Esophagus muscularis mucosa (tissue), 4 donors: Measurements from ENCODE around the gene MAU2. TPM values are rescaled to one million over a fixed set of nuclear protein-coding genes. Genes with fewer than 3 reads are reported as not detected.

Source experiments
- DNase-seq: peaks from one replicate; pipeline ENCODE4 v3.0.0-alpha.2; 2017; ENCODE audit errors: extremely low spot score
- H3K27ac ChIP-seq, 4 donors: fragments of 200-600 bp; sonication (generic); replicated peaks in 1 of 4; 1 replicate in 3 of 4; 2 replicates in 1 of 4; pipeline ENCODE4 v1.5.1; 2016 to 2019; ENCODE audit warnings: mild to moderate bottlenecking in 1 of 4
- H3K27me3 ChIP-seq, 4 donors: fragments of 200-600 bp; sonication (generic); one replicate each; pipeline versions ENCODE4 v1.5.1 to v1.6.0; 2016 to 2019
- H3K36me3 ChIP-seq, 4 donors: fragments of 200-600 bp; sonication (generic); one replicate each; pipeline ENCODE4 v1.5.1; 2016 to 2019
- H3K4me1 ChIP-seq, 4 donors: fragments of 200-600 bp; sonication (generic); one replicate each; pipeline ENCODE4 v1.5.1; 2016 to 2019
- H3K4me3 ChIP-seq, 4 donors: fragments of 200-600 bp; sonication (generic); 1 replicate in 2 of 4; 2 replicates in 2 of 4; pipeline ENCODE4 v1.5.1; 2016 to 2019; ENCODE audit warnings: mild to moderate bottlenecking in 4 of 4, moderate library complexity in 1 of 4
- H3K9me3 ChIP-seq, 4 donors: fragments of 200-600 bp; sonication (generic); 1 replicate in 3 of 4; 2 replicates in 1 of 4; pipeline ENCODE4 v1.5.1; 2016 to 2019
- CTCF ChIP-seq, 3 experiments: fragments of 200-600 bp in 2 of 3; fragments of 450-650 bp in 1 of 3; sonication (generic) in 2 of 3; IDR thresholded peaks; one replicate each; pipeline ENCODE4 v1.5.1; 2017 to 2019; ENCODE audit warnings: antibody characterized with exemption in 3 of 3, mild to moderate bottlenecking in 2 of 3, moderate library complexity in 1 of 3
- EP300 ChIP-seq: sonication (generic); formaldehyde crosslinking; IDR thresholded peaks from one replicate; pipeline ENCODE4 v1.6.1; 2017; ENCODE audit warnings: antibody characterized with exemption
- POLR2A ChIP-seq: fragments of 450-650 bp; IDR thresholded peaks from one replicate; pipeline ENCODE4 v1.6.1; 2017; ENCODE audit warnings: antibody characterized with exemption, moderate library complexity, mild to moderate bottlenecking, low read depth
- POLR2AphosphoS5 ChIP-seq, 2 donors: sonication (generic); formaldehyde crosslinking; IDR thresholded peaks; one replicate each; pipeline ENCODE4 v1.6.1; 2017; ENCODE audit warnings: antibody characterized with exemption in 2 of 2
- WGBS: methylation state at CpG from one replicate; pipeline ENCODE4 v1.1.5; 2018; 5-methylcytosine and 5-hydroxymethylcytosine counted together
- intact Hi-C: fragments of 100-400 bp; cut with DNase I; formaldehyde crosslinking; loops from one replicate; pipeline ENCODE4 v1.15.1; 2023
- total RNA-seq, 4 donors: library from RNA; depleted of rRNA; stranded (reverse); fragments of >200 nt; gene quantifications; one replicate each; pipeline versions ENCODE4 v1.1.0 to v1.2.1, GENCODE V29; 2016

MAU2 gene
- total RNA-seq, 4 donors from 2014 or later = 27.4 to 47.8 (median 37.6) TPM

- WGBS = 88% methylated on average over 12 of the region's 12 CpGs
- no peak overlapping the region for H3K27ac ChIP-seq
- no peaks in the 10 kb centered on the region for H3K9me3 ChIP-seq
- peaks cover 5 to 18% (median 12%) of the 10 kb centered on the region in 4 donors for H3K4me1 ChIP-seq
- intact Hi-C loops = no loop called here
- no peak for TF ChIP-seq POLR2A
- TF ChIP-seq EP300 = no peak
- no peak for TF ChIP-seq CTCF (IDR thresholded peaks at IDR 0.05)
- no peak for TF ChIP-seq POLR2AphosphoS5 (IDR thresholded peaks at IDR 0.05)
- DNase-seq = no peak
- peaks cover 44 to 67% (median 64%) of the 10 kb centered on the region in 4 donors for H3K36me3 ChIP-seq
- H3K27me3 ChIP-seq = peaks cover 0 to 27% (median 4%) of the 10 kb centered on the region in 4 donors
- H3K4me3 ChIP-seq = no peak overlapping the region
These were observed 44.2 kb upstream of the MAU2 start for GRCh38 chr19:19276386-19276785.

GRCh38 chr19:19276851-19277250, 43.8 kb upstream of the MAU2 start:
- intact Hi-C loops = no loop called here
- TF ChIP-seq EP300 = no peak
- 93% methylated on average over 18 of the region's 20 CpGs for WGBS

GRCh38 chr19:19278315-19278714, 42.3 kb upstream of the MAU2 start:
- no peak overlapping the region for H3K4me3 ChIP-seq
- no peak overlapping the region for H3K27ac ChIP-seq
- H3K9me3 ChIP-seq = no peaks in the 10 kb centered on the region
- peaks cover 0 to 14% (median 1%) of the 10 kb centered on the region in 4 donors for H3K27me3 ChIP-seq
- peaks cover 2 to 9% (median 4%) of the 10 kb centered on the region in 4 donors for H3K4me1 ChIP-seq
- no peak for DNase-seq
- intact Hi-C loops = no loop called here
- peaks cover 51 to 86% (median 80%) of the 10 kb centered on the region in 4 donors for H3K36me3 ChIP-seq
- no peak for TF ChIP-seq POLR2AphosphoS5 (IDR thresholded peaks at IDR 0.05)
- TF ChIP-seq CTCF (IDR thresholded peaks at IDR 0.05) = no peak
- TF ChIP-seq POLR2A = no peak
- no peak for TF ChIP-seq EP300
- WGBS = 91% methylated on average over 5 of the region's 7 CpGs

More at GRCh38 chr19:19276851-19277250, 43.8 kb upstream of the MAU2 start:
- Histone ChIP-seq H3K27ac (no peak overlapping the region), H3K36me3 (peaks cover 44 to 72% (median 69%) of the 10 kb centered on the region in 4 donors), H3K4me1 (peaks cover 5 to 18% (median 12%) of the 10 kb centered on the region in 4 donors), H3K9me3 (no peaks in the 10 kb centered on the region), H3K27me3 (peaks cover 0 to 27% (median 4%) of the 10 kb centered on the region in 4 donors), H3K4me3 (no peak overlapping the region)
- DNase-seq = no peak

- peaks cover 0 to 6% (median 0%) of the 10 kb centered on the region in 4 donors for H3K27me3 ChIP-seq
- no peak for DNase-seq
- H3K4me3 ChIP-seq = no peak overlapping the region
- no peaks in the 10 kb centered on the region for H3K9me3 ChIP-seq
- H3K27ac ChIP-seq = no peak overlapping the region
- TF ChIP-seq POLR2AphosphoS5 (IDR thresholded peaks at IDR 0.05) = no peak
- no peak for TF ChIP-seq EP300
- no peak for TF ChIP-seq CTCF (IDR thresholded peaks at IDR 0.05)
- TF ChIP-seq POLR2A = no peak
- peaks cover 59 to 94% (median 87%) of the 10 kb centered on the region in 4 donors for H3K36me3 ChIP-seq
- H3K4me1 ChIP-seq = peaks cover 0 to 3% (median 0%) of the 10 kb centered on the region in 4 donors
- WGBS = 98% methylated on average over 9 of the region's 19 CpGs
- intact Hi-C loops = no loop called here
These were observed 41.5 kb upstream of the MAU2 start for GRCh38 chr19:19279062-19279612.

- 98% methylated on average over 11 of the region's 16 CpGs for WGBS
- Histone ChIP-seq H3K4me1 (no peaks in the 10 kb centered on the region), H3K36me3 (peaks cover 60 to 100% (median 90%) of the 10 kb centered on the region in 4 donors)
These were observed 40.8 kb upstream of the MAU2 start for GRCh38 chr19:19279853-19280252.

More at GRCh38 chr19:19279853-19280252, 40.8 kb upstream of the MAU2 start:
- Histone ChIP-seq H3K27me3 (peaks cover 0 to under 1% (median 0%) of the 10 kb centered on the region in 4 donors), H3K4me3 (no peak overlapping the region), H3K27ac (no peak overlapping the region), H3K9me3 (no peaks in the 10 kb centered on the region)
- no peak for TF ChIP-seq CTCF (IDR thresholded peaks at IDR 0.05)
- no peak for TF ChIP-seq POLR2AphosphoS5 (IDR thresholded peaks at IDR 0.05)
- TF ChIP-seq EP300 = no peak
- no peak for TF ChIP-seq POLR2A
- intact Hi-C loops = no loop called here
- DNase-seq = no peak
